T-helper 22 cell (primary cell): ENCODE data around the gene PRR12.
"Not testable (repeated sequence)": the region's sequence is repeated elsewhere in the genome, so short reads cannot be mapped to it uniquely, and the experiment has no call there.

Experiments used
- DNase-seq: peaks from one replicate; pipeline ENCODE4 v3.0.0-alpha.2; 2020; ENCODE audit warnings: low read depth

PRR12 gene

GRCh38 chr19:49617860-49618259 lies 26.9 kb downstream of the PRR12 start:
- not testable (repeated sequence) for DNase-seq

GRCh38 chr19:49624967-49625910 lies 34.3 kb downstream of the PRR12 start:
- no peak for DNase-seq

DNA sequence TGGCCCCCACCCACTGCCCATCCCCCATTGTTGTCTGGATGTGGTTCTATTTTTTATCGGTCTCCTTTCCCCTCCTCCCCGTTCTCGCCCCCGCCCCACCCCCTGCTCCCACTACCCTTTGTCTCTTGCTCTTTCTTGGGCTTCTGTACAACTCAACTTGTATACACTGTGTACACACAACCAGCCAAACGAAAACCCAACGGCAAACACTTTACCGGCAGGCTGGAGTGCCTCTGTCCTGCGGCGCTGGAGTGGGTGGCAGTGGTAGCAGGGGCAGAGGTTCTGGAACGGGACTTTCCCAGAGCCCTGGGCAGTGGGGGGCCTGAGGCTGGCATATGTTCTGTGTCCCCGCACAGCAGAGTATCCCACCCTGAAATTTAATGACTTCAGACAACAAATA lies 35.2 kb downstream of the PRR12 start:
- DNase-seq = no peak

- no peak for DNase-seq
Observed at GRCh38 chr19:49629659-49630058, 38.7 kb downstream of the PRR12 start.

- DNase-seq = no peak
Observed at GRCh38 chr19:49631014-49631588, 40.1 kb downstream of the PRR12 start.

GRCh38 chr19:49631610-49632192 lies 40.7 kb downstream of the PRR12 start:
- no peak for DNase-seq

GRCh38 chr19:49632576-49632975 lies 41.6 kb downstream of the PRR12 start:
- no peak for DNase-seq

DNA sequence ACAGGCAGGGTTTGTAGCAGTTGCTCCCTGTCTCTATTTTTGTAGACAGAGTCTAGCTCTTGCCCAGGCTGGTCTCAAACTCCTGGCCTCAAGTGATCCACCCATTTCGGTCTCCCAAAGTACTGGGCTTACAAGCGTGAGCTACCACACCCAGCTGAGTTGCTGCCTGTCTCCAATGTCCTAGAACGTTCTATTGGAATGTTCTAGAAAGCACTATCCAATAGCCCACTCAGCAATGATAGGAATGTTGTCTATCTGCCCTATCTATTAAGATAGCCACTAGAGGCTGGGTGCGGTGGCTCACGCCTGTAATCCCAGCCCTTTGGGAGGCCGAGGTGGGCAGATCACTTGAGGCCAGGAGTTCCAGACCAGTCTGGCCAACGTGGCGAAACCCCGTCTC lies 42.3 kb downstream of the PRR12 start:
- DNase-seq = not testable (repeated sequence)

GRCh38 chr19:49635530-49636232 lies 44.7 kb downstream of the PRR12 start:
- no peak for DNase-seq

DNA sequence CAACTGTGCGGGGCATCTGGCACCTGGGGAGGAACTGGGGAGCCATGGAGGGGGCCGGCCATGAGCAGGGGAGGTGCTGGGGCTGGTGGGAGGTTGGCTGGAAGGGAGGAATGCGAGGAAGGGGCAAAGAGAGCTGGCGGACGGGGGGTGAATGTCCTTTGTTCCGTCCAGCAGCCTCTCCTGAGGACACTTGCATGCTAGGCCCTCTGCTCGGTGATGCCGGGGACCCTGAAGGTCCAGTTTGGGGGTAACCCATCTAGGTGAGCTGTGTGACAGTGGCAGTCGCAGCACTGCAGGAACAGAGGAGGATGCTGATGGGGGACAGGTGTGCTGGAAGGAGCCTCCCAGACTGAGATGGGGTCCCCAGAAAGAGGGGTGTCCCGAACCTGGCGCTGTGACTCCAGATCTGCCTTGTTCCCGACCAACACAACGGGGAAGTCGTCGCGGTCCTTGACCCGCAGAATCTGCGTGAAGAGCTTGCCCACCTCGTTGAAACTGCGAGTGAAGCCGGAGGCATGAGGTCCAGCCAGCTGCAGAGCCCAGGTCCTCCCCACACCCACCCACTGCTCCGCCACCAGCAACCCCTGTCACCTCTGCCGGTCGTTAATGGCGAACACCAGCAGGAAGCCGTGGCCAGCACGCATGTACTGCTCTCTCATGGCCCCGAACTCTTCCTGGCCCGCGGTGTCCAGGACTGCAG lies 45.4 kb downstream of the PRR12 start:
- DNase-seq = no peak

- no peak for DNase-seq
Observed at GRCh38 chr19:49637821-49638738, 47.1 kb downstream of the PRR12 start.

- no peak for DNase-seq
Observed at GRCh38 chr19:49639401-49640112, 48.6 kb downstream of the PRR12 start.

DNA sequence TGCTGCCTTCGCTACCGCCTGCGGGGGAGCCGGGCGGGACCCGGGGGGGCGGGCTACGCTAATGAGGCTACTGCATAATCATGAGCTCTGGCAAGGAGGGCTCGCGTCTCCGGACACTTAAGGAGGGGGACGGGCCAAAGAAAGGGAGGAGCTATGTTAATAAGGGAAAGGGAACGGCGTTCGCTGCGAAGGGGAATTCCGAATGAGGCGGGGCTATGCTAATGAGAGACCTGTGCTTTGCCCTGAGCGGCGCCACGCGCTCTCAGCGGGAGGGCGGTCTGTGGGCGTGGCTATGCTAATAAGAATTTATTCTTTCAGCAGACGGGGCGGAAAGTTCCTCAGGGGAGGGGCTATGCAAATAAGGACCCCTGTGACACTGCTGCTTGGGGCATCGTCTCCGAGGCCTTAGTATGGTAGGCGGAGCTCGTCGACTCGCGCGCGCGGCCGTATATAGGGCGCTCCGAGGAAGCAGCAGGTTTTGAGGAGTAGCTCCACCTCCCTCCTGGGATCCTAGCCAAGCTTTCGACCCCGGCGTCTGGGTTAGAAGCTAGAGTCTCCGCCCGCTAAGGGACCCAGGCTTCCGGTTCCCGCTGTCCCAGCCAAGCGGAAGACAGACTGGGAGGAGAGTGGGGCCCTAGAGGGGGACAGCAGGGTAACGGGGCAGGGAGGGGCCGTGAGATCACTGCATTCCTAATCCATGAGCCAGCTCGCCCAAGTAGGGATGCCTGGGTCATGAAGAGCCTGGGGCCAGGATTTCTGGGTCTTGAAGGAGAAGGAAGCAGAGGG lies 49.3 kb downstream of the PRR12 start, which contains the start of gene RRAS:
Gene RRAS (minus strand): TSS at position 31 of the 786 bp plus-strand sequence. CDS start 45 bp downstream, outside the sequence.
- DNase-seq = peak; percentile 100

DNA sequence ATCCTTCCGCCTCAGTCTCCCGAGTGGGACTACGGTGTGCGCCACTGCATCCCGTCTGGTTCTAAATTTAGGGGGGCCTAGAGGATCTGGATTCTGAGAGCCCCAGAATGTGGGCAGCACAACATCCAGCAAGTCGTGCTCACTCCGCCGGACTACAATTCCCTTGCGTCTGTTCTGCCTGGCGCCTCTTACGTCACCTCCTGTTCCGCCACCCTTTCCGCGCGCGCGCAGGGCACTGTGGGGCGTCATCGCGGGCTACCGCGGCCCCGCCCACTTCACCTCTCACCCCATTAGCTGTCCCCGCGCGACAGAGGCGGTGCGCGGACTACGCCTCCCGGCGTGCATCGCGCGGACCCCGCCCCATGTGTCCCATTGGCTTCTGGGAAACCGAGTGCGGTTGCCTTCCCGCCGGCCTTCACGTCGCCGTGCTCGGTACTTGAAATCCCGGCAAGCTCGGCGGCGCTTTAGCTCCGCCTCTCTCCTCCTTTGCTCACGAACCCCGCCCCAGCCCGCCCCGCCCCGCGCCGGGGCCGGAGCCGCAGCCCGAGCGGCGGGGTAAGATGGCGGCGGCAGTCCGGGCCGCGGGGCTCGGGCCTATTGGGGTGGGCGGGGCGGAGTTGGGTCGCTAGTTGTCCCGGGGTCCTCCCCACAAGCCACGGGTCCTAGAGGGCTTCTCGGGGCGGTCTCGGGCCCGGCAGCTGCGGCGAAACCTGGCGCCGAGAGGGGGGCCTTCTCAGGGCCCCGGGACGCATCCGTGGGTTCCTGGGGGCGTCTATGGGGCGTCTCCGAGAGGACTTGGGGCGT lies 50.9 kb downstream of the PRR12 start, which contains the start of gene SCAF1:
Gene SCAF1 (plus strand): TSS at position 522 of the 804 bp plus-strand sequence. CDS start 2,818 bp downstream, outside the sequence.
- DNase-seq = peak; percentile 98

DNA sequence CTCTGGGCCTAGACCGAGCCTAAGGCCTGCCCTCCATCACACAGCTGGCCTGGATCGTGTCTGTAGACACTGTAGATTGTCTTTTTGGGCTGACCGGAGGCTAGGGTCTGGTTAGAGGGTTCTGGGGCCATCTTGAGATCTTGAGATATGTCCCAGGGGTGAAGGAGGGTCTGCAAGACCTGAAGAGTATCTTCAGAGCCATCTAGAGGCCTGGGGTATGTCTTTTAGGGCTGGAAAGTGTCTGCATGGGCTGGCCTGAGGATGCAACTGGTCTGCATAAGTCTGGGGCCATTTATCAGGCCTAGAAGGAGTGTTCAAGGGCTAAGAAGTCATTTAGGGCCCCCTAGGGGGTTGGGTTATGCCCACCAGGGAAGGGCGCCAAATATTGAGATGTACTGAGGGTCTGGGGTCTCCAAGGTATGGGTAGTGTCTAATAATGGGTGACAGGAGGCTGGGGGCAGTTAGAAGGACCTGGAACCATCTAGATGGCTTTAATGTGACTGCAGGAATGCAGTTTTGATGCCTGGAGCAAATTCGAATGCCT lies 51.6 kb downstream of the PRR12 start:
- no peak for DNase-seq

DNA sequence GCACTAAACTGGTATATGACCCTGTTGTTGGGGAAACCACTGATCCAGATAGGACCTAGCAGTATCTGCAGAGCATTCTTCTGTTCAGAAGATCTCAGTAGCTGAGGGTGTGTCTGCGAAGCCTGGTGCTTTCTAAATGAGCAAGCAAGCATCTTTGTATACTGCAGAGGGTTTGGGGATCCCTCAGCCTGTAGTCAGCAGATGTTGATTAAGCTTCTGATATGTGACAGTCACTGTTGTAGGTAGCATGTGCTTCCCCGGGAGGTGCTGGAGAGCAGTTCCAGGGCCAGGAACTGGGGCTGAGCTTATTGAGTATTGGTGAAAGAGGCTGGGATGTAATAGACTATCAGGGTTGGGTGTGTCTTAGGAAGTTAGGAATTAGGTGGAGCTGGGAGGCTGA lies 52.5 kb downstream of the PRR12 start:
- DNase-seq = no peak

- no peak for DNase-seq
Observed at GRCh38 chr19:49645592-49645991, 54.6 kb downstream of the PRR12 start.

DNA sequence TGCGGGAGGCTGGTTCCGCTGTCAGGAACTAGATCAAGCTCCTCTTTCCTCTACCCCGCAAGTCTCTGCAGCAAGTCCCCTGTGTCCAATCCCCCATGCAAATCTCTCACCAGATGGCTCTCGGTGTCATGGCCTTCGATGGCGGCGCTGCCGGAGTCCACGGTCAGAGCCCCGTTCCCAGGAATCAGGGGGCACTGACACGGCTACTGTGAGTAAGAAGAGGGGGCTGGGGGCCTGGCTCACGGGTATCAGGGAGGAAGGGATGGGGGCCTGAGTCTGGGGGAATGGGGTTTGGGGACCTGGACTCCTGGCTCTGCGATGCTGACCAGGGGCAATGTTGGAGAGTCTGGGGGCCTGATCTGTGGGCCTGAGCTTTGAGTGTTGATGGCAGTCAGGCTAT lies 55.0 kb downstream of the PRR12 start:
- no peak for DNase-seq
